GM21423 (cell line): ENCODE data around the gene GPC2.
A peak's percentile ranks its signal among the peaks of the same experiment; 100 is the strongest.

Experiments
- ATAC-seq: cut with Tn5 transposase; IDR thresholded peaks from one replicate; pipeline ENCODE4 v1.9.1; 2021; ENCODE audit warnings: mild to moderate bottlenecking, moderate library complexity; ENCODE audit not compliant: unreplicated experiment

The GPC2 gene

GRCh38 chr7:100126239-100126930 is 50.8 kb downstream of the GPC2 start:
- ATAC-seq, result peak; percentile 13

GRCh38 chr7:100124301-100125230 is 52.6 kb downstream of the GPC2 start:
- no peak for ATAC-seq

- ATAC-seq, result no peak
Observed at GRCh38 chr7:100122568-100122967, 54.6 kb downstream of the GPC2 start.

DNA sequence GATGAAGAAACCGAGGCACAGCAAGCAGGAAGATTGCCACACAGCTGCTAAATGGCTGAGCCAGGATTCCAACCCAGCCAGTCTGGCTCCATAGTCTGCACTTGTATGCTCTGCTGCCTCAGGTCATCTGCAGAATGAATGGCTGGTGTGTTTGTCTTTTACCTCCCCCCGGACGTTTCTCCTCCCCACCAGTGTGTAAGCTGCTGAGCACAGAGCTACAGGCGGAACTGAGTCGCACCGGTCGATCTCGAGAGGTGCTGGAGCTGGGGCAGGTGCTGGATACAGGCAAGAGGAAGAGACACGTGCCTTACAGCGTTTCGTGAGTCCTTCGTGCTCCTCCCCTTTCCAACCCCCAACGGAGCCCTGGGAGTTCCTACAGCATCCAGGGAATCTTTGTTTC is 55.1 kb downstream of the GPC2 start:
- no peak for ATAC-seq

DNA sequence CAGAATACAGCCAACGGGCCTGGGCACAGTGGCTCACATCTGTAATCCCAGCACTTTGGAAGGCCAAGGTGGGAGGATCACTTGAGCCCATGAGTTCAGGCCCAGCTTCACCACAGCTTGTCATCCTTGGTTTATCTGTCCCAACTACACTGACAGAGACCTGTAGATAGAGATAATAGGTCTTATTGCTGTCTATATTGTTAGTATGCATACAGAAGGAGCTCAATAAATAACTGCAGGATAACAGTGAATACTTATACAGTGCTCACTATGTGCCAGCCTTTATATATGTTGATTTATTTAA is 56.5 kb downstream of the GPC2 start:
- ATAC-seq, result no peak

- ATAC-seq, result peak; percentile 30
Observed at GRCh38 chr7:100119970-100120732, 57.0 kb downstream of the GPC2 start.
